ENCODE measurements around the gene SPATA24. TPM values are rescaled to one million over a fixed set of nuclear protein-coding genes. Genes with fewer than 3 reads are reported as not detected.

Gene SPATA24
- total and polyA plus RNA-seq, 2 of the 8 experiments (the other 6 are each of a cell fraction or from before 2014, with no cell fraction given) = 5.8 to 9.4 TPM

GRCh38 chr5:139394654-139395566 is 9.0 kb downstream of the SPATA24 start, which contains the start of gene PROB1:
Gene PROB1, minus strand, starts transcription at chr5:139395104. Its CDS starts 23 bp downstream, at chr5:139395081.
- peaks cover 0 to 29% (median 15%) of the 10 kb centered on the region in 4 experiments; a peak in 6 of 7 replicates for H3K4me1 ChIP-seq (replicated peaks in 1 of 4; ENCODE audit: control insufficient read depth in 3 of 4, insufficient read depth in 4 of 4, low read length in 3 of 4)
- H2BK120ac ChIP-seq (replicated peaks; ENCODE audit: low read depth, low read length) = no peak within 1 kb of the TSS
- no peak within 1 kb of the TSS for H2BK15ac ChIP-seq (ENCODE audit: low read length)
- no peak within 1 kb of the TSS for H3K27ac ChIP-seq (ENCODE audit: low read depth, low read length)
- peak within 1 kb of the TSS; percentile 74; the same call in 1 of the 2 replicates for H4K8ac ChIP-seq (ENCODE audit: extremely low read depth, insufficient read depth, low read length)
- CTCF ChIA-PET (ENCODE audit: partially characterized antibody) = interaction anchor here (1.1 to 1.8 kb wide), 9 partner anchors 10 to 908 kb away, joined by 3 to 6 read pairs (median 3); partner anchors contain the start of gene PAIP2
- no peak within 1 kb of the TSS for H2AK5ac ChIP-seq (ENCODE audit: low read depth, low read length)
- H2AFZ ChIP-seq (ENCODE audit: low read length) = peak within 1 kb of the TSS; percentile 56; the same call in 1 of the 2 replicates
- peak within 1 kb of the TSS; percentile 71 for H3K18ac ChIP-seq (ENCODE audit: extremely low read depth, low read length)
- peak within 1 kb of the TSS; percentile 82 to 85 for H3K4me2 ChIP-seq (ENCODE audit: insufficient read depth in 1 of 2, low read depth in 2 of 2, low read length in 2 of 2)
- peak within 1 kb of the TSS; percentile 42 to 68 (median 54) for H3K4me3 ChIP-seq (ENCODE audit: extremely low read depth in 1 of 4, insufficient read depth in 2 of 4, low read depth in 3 of 4, low read length in 4 of 4)
- H4K20me1 ChIP-seq (replicated peaks in 1 of 2; ENCODE audit: control insufficient read depth in 1 of 2, insufficient read depth in 2 of 2, low read length in 2 of 2) = peaks cover 0 to 3% of the 10 kb centered on the region in 2 experiments
- peak within 1 kb of the TSS in 3 of 4 experiments; percentile 32 to 37 (median 34); a peak in 5 of 7 replicates for H3K9ac ChIP-seq (replicated peaks in 1 of 4; ENCODE audit: extremely low read depth in 1 of 4, low read depth in 3 of 4, low read length in 3 of 4)
- DNase-seq (ENCODE audit: low read depth in 1 of 2, low spot score in 2 of 2) (no peak), FAIRE-seq (no peak)
- no peak within 1 kb of the TSS for H2BK5ac ChIP-seq (ENCODE audit: low read depth, low read length)
- H3K56ac ChIP-seq (replicated peaks; ENCODE audit: insufficient read length, low read depth, low read length) = no peak within 1 kb of the TSS
- no peak within 1 kb of the TSS for H3K4ac ChIP-seq (replicated peaks; ENCODE audit: insufficient read length, low read depth, low read length)
- H4K91ac ChIP-seq (replicated peaks; ENCODE audit: insufficient read length, low read length) = peak within 1 kb of the TSS; percentile 62
- H3K27me3 ChIP-seq (replicated peaks in 1 of 4; ENCODE audit: control insufficient read depth in 3 of 4, extremely low read depth in 1 of 4, insufficient read depth in 3 of 4, low read length in 3 of 4) = peaks cover 14 to 34% (median 28%) of the 10 kb centered on the region in 4 experiments; a peak in 6 of 7 replicates
- H3K79me1 ChIP-seq (ENCODE audit: low read depth, low read length) = no peaks in the 10 kb centered on the region
- H3K23ac ChIP-seq (ENCODE audit: insufficient read length) = no peak within 1 kb of the TSS
- no peak within 1 kb of the TSS; the same call in 1 of the 2 replicates for H2BK12ac ChIP-seq (ENCODE audit: low read depth, low read length)
- no peaks in the 10 kb centered on the region for H3K9me3 ChIP-seq (ENCODE audit: insufficient read depth in 2 of 2, low read depth in 1 of 2, low read length in 1 of 2)
- 23% methylated on average over 46 of the region's 76 CpGs; no CpG with 5 or more reads in 1 of the 2 experiments for WGBS, 2 experiments (ENCODE audit: extremely low coverage in 1 of 2, insufficient coverage in 1 of 2, insufficient read length in 1 of 2, insufficient replicate concordance in 2 of 2, low coverage in 1 of 2, low lambda C conversion rate in 2 of 2, missing lambda C conversion rate in 1 of 2)
- POLR2A ChIA-PET (ENCODE audit: partially characterized antibody) = interaction anchor here (0.5 to 3.9 kb wide), 18 partner anchors 7 to 239 kb away, joined by 3 to 16 read pairs (median 5); partner anchors contain the start of genes MATR3 and PAIP2
- no peak within 1 kb of the TSS for H2BK20ac ChIP-seq (ENCODE audit: low read length)
- peaks cover 27% of the 10 kb centered on the region; the same call in 1 of the 2 replicates for H3K23me2 ChIP-seq (ENCODE audit: low read depth, low read length)
- no peak within 1 kb of the TSS for H4K5ac ChIP-seq (ENCODE audit: insufficient read length, low read depth, low read length)
- no peak within 1 kb of the TSS for H3K14ac ChIP-seq (ENCODE audit: insufficient read length)
- no peaks in the 10 kb centered on the region for H3K36me3 ChIP-seq (ENCODE audit: control insufficient read depth in 2 of 4, insufficient read depth in 4 of 4, low read length in 3 of 4)
- no peaks in the 10 kb centered on the region for H3K79me2 ChIP-seq (ENCODE audit: control insufficient read depth in 1 of 2, insufficient read depth in 2 of 2, low read length in 2 of 2)
- TF ChIP-seq NANOG (IDR thresholded peaks at IDR 0.05; ENCODE audit: insufficient read depth, low read depth, low read length, poor library complexity, severe bottlenecking) = no peak
- no peak for TF ChIP-seq KDM5A (IDR thresholded peaks at IDR 0.05; ENCODE audit: low read length)
- no peak for TF ChIP-seq CBX8 (IDR thresholded peaks at IDR 0.05; ENCODE audit: borderline replicate concordance, low read depth, low read length)
- TF ChIP-seq SRF (IDR thresholded peaks at IDR 0.05; ENCODE audit: low read depth, low read length) = no peak
- TF ChIP-seq TEAD4 (IDR thresholded peaks at IDR 0.05; ENCODE audit: low read depth, low read length) = no peak
- TF ChIP-seq CTCF (IDR thresholded peaks at IDR 0.05; ENCODE audit: control extremely low read depth in 1 of 3, insufficient read depth in 1 of 3, low read depth in 1 of 3, low read length in 3 of 3) = no peak
- TF ChIP-seq CBX5 (IDR thresholded peaks at IDR 0.05; ENCODE audit: low read depth, low read length) = no peak
- no peak for TF ChIP-seq BCL11A (IDR thresholded peaks at IDR 0.05; ENCODE audit: low read depth in 2 of 2, low read length in 2 of 2)

Measured in H1 (cell line).